ENCODE results near the gene ANKRD37.

- TF ChIP-seq, protein P1, sequence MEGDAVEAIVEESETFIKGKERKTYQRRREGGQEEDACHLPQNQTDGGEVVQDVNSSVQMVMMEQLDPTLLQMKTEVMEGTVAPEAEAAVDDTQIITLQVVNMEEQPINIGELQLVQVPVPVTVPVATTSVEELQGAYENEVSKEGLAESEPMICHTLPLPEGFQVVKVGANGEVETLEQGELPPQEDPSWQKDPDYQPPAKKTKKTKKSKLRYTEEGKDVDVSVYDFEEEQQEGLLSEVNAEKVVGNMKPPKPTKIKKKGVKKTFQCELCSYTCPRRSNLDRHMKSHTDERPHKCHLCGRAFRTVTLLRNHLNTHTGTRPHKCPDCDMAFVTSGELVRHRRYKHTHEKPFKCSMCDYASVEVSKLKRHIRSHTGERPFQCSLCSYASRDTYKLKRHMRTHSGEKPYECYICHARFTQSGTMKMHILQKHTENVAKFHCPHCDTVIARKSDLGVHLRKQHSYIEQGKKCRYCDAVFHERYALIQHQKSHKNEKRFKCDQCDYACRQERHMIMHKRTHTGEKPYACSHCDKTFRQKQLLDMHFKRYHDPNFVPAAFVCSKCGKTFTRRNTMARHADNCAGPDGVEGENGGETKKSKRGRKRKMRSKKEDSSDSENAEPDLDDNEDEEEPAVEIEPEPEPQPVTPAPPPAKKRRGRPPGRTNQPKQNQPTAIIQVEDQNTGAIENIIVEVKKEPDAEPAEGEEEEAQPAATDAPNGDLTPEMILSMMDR (IDR thresholded peaks at IDR 0.05): no peak
- no peak for TF ChIP-seq EP300 (IDR thresholded peaks at IDR 0.05)
These were observed 24.9 kb upstream of the ANKRD37 start for GRCh38 chr4:185371702-185372101.
